Mucosa of descending colon (tissue), 3 donors: ENCODE measurements around the gene LORICRIN. TPM values are rescaled to one million over a fixed set of nuclear protein-coding genes. Genes with fewer than 3 reads are reported as not detected.
"Not testable (repeated sequence)": the region's sequence is repeated elsewhere in the genome, so short reads cannot be mapped to it uniquely, and the experiment has no call there.

ENCODE experiments used
- ATAC-seq: fragments of 200-7000 bp; cut with Tn5 transposase; one replicate; pipeline ENCODE4 v1.9.1; 2020; ENCODE audit warnings: mild to moderate bottlenecking, moderate library complexity
- DNase-seq, 3 donors: peaks; one replicate each; pipeline ENCODE4 v3.0.0-alpha.2; 2020
- H3K36me3 ChIP-seq: fragments of 200-600 bp; one replicate; pipeline ENCODE4 v1.8.0; 2021; ENCODE audit warnings: low read depth, mild to moderate bottlenecking
- H3K4me1 ChIP-seq: fragments of 200-600 bp; one replicate; pipeline ENCODE4 v1.8.0; 2021; ENCODE audit warnings: low read depth, mild to moderate bottlenecking
- H3K4me3 ChIP-seq: fragments of 200-600 bp; one replicate; pipeline ENCODE4 v1.8.0; 2021; ENCODE audit warnings: mild to moderate bottlenecking
- H3K9me3 ChIP-seq: fragments of 200-600 bp; one replicate; pipeline ENCODE4 v1.8.0; 2021; ENCODE audit warnings: mild to moderate bottlenecking
- CTCF ChIP-seq: fragments of 200-600 bp; IDR thresholded peaks from one replicate; pipeline ENCODE4 v1.8.0; 2022; ENCODE audit warnings: antibody characterized with exemption, mild to moderate bottlenecking
- intact Hi-C, 2 donors: fragments of 100-400 bp; cut with DNase I in 1 of 2; cut with micrococcal nuclease in 1 of 2; formaldehyde crosslinking; loops; one replicate each; pipeline versions ENCODE4 v1.11.0 to v1.11.1; 2022; cut with DNase I, micrococcal nuclease
- total RNA-seq, 3 donors: library from RNA; stranded (reverse); fragmentation: NEBNext Ultra II Directional in 2 of 3; extraction: Animal tissue kit (Norgen Biotek cat#: 25700) in 2 of 3; gene quantifications; one replicate each; pipeline versions ENCODE4 v1.2.1 to v1.2.4, GENCODE V29; 2021 to 2023
- donor health status: DM: no; HTN: no; CAD: no; lungs with moderate emphysema.
- donor health status: DM: no; HTN: no; CAD: no.
- donor health status: DM: no; HTN: yes; CAD: no.

LORICRIN gene
- total RNA-seq, 3 donors from 2014 or later: not detected

- DNase-seq (no peak), ATAC-seq (no peak)
- no peak for TF ChIP-seq CTCF
- no peaks in the 10 kb centered on the region for H3K4me1 ChIP-seq
- H3K36me3 ChIP-seq: no peaks in the 10 kb centered on the region
- H3K4me3 ChIP-seq: no peak overlapping the region
- intact Hi-C loops: no loop called here
- H3K9me3 ChIP-seq: no peaks in the 10 kb centered on the region
These were observed 41.6 kb upstream of the LORICRIN start for GRCh38 chr1:153217744-153218416.

GRCh38 chr1:153220606-153221303, 38.7 kb upstream of the LORICRIN start:
- Histone ChIP-seq H3K36me3 (no peaks in the 10 kb centered on the region), H3K4me1 (no peaks in the 10 kb centered on the region), H3K4me3 (no peak overlapping the region), H3K9me3 (no peaks in the 10 kb centered on the region)
- intact Hi-C loops: no loop called here
- TF ChIP-seq CTCF: no peak
- DNase-seq: no peak
- no peak for ATAC-seq

GRCh38 chr1:153223040-153223891, 36.2 kb upstream of the LORICRIN start:
- intact Hi-C loops, H3K9me3 ChIP-seq, H3K4me3 ChIP-seq, H3K4me1 ChIP-seq, H3K36me3 ChIP-seq: not testable (repeated sequence)
- peak; percentile 49 for TF ChIP-seq CTCF
- ATAC-seq (peak; percentile 93), DNase-seq (peak in 2 of 3 donors; percentile 74 to 78)

GRCh38 chr1:153227810-153228209, 31.7 kb upstream of the LORICRIN start:
- DNase-seq (no peak), ATAC-seq (no peak)
- H3K9me3 ChIP-seq: no peaks in the 10 kb centered on the region
- no peak for TF ChIP-seq CTCF
- H3K4me3 ChIP-seq: no peak overlapping the region
- no peaks in the 10 kb centered on the region for H3K36me3 ChIP-seq
- intact Hi-C loops: no loop called here
- no peaks in the 10 kb centered on the region for H3K4me1 ChIP-seq

- intact Hi-C loops: no loop called here
- Histone ChIP-seq H3K36me3 (no peaks in the 10 kb centered on the region), H3K9me3 (no peaks in the 10 kb centered on the region), H3K4me3 (no peak overlapping the region), H3K4me1 (no peaks in the 10 kb centered on the region)
- TF ChIP-seq CTCF: no peak
- ATAC-seq (no peak), DNase-seq (no peak)
These were observed 31.0 kb upstream of the LORICRIN start for GRCh38 chr1:153228491-153228890.

- H3K36me3 ChIP-seq, H3K4me3 ChIP-seq, H3K4me1 ChIP-seq, intact Hi-C loops, H3K9me3 ChIP-seq: not testable (repeated sequence)
- ATAC-seq (peak; percentile 56), DNase-seq (peak in 1 of 3 donors; percentile 23)
These were observed 30.2 kb upstream of the LORICRIN start for GRCh38 chr1:153229076-153229829.
